ENCODE results near the gene MBP. TPM values are rescaled to one million over a fixed set of nuclear protein-coding genes. Genes with fewer than 3 reads are reported as not detected.

Gene MBP
- total RNA-seq, 2 donors from 2014 or later = 43.0 to 65.8 TPM

GRCh38 chr18:77057006-77057395, 75.6 kb downstream of the MBP start:
- no peak overlapping the region for H3K4me3 ChIP-seq
- H3K4me1 ChIP-seq = peaks cover 9% of the 10 kb centered on the region
- intact Hi-C loops (cut with DNase I) = loop anchor here (5.0 kb wide), 1 partner anchor 55 kb away; no protein-coding TSS in a partner anchor
- no peaks in the 10 kb centered on the region for H3K9me3 ChIP-seq
- no peaks in the 10 kb centered on the region for H3K36me3 ChIP-seq
- TF ChIP-seq, protein P1, sequence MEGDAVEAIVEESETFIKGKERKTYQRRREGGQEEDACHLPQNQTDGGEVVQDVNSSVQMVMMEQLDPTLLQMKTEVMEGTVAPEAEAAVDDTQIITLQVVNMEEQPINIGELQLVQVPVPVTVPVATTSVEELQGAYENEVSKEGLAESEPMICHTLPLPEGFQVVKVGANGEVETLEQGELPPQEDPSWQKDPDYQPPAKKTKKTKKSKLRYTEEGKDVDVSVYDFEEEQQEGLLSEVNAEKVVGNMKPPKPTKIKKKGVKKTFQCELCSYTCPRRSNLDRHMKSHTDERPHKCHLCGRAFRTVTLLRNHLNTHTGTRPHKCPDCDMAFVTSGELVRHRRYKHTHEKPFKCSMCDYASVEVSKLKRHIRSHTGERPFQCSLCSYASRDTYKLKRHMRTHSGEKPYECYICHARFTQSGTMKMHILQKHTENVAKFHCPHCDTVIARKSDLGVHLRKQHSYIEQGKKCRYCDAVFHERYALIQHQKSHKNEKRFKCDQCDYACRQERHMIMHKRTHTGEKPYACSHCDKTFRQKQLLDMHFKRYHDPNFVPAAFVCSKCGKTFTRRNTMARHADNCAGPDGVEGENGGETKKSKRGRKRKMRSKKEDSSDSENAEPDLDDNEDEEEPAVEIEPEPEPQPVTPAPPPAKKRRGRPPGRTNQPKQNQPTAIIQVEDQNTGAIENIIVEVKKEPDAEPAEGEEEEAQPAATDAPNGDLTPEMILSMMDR (IDR thresholded peaks at IDR 0.05) = no peak
- no peaks in the 10 kb centered on the region for H3K27me3 ChIP-seq
- H3K9ac ChIP-seq (ENCODE audit: low read depth in 2 of 2, low read length in 2 of 2) = no peak overlapping the region
- peak overlapping the region; percentile 69 for H3K27ac ChIP-seq
- no peak for DNase-seq

DNA sequence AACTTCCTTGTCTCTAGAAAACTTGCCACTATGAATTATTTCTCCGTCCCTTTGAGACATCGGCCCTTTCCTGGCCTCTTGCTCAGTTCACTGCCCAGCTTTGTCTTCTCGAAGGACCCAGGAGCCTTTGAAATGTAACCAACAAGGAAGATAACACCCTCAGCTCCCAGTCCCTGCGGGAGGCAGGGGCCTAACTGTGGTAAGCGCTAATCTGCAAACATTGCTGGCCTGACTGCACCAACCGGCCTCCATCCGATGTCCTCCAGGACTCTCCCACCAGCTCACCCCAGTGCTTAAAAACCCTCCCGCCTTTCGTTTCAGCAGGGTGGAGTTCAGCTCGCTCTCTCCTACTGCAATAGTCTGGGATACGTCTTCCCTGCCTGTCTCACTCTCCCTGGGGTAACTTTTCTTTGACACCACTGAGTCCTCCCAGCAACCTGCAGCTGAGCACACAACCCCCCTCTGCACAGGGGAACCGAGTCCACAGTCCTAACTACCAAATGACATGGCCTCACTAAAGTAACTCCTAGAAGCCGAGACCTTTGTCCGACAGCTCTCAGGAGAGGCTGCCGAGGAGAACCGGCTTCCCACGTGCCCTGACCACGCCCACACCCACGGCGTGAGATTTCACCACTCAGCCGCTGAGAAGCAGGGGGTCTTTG, 76.1 kb downstream of the MBP start:
- Histone ChIP-seq H3K36me3 (no peaks in the 10 kb centered on the region), H3K4me1 (peaks cover 9% of the 10 kb centered on the region), H3K27ac (peak overlapping the region; percentile 69), H3K27me3 (no peaks in the 10 kb centered on the region), H3K4me3 (no peak overlapping the region), H3K9me3 (no peaks in the 10 kb centered on the region), H3K9ac (ENCODE audit: low read depth in 2 of 2, low read length in 2 of 2) (peak overlapping the region; percentile 47 to 52)
- TF ChIP-seq, protein P1 (IDR thresholded peaks at IDR 0.05) = no peak
- peak; percentile 66 for DNase-seq
- intact Hi-C loops (cut with DNase I) = loop anchor here (5.0 kb wide), 1 partner anchor 54 kb away; no protein-coding TSS in a partner anchor

- intact Hi-C loops (cut with DNase I) = loop anchor here (5.0 kb wide), 1 partner anchor 53 kb away; no protein-coding TSS in a partner anchor
- H3K9ac ChIP-seq (ENCODE audit: low read depth in 2 of 2, low read length in 2 of 2) = peak overlapping the region; percentile 47
- no peak for DNase-seq
Measured at GRCh38 chr18:77055429-77056300, 76.9 kb downstream of the MBP start.

DNA sequence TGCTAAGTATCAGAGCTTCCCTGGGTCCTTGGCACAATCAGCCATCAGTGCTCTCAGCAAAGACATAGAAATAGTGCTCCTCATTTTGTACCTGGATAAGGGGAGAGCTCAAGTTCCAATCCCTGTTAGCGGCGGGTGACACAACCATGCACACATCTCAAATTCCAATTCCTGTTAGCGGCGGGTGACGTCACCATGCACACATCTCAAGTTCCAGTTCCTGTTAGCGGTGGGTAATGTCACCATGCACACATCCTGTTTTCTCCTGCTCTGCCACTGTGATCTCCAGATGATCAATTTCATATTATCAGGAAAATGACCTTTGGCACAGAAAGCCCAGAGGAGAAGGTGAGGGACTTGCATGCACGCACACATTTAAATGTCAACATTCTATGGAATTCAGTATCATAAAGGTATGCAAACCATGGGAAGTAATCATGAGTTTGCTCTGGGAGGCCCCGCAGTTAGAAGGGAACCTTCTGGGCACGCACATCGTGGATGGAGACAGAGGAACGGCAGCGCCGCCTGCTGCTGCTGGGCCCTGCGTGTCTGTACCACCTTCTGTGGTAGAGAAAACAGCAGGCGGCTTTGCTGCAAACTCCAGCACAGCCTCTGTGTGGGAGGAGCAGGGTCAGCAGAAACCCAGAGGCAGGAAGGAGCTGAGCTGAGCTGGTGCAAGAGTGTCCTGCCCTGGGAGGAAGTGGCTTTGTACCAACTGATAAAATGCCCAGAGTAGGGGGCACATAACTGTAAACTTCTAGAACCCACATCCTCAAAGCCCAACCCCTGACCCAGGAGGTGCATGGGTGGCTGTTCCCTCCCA, 77.8 kb downstream of the MBP start:
- intact Hi-C loops (cut with DNase I) = loop anchor here (5.0 kb wide), 1 partner anchor 53 kb away; no protein-coding TSS in a partner anchor
- Histone ChIP-seq H3K27me3 (no peaks in the 10 kb centered on the region), H3K27ac (peak overlapping the region; percentile 69), H3K36me3 (no peaks in the 10 kb centered on the region), H3K9me3 (no peaks in the 10 kb centered on the region), H3K4me3 (no peak overlapping the region), H3K9ac (ENCODE audit: low read depth in 2 of 2, low read length in 2 of 2) (peak overlapping the region; percentile 37 to 47), H3K4me1 (peaks cover 9% of the 10 kb centered on the region)
- peak; percentile 71 for DNase-seq
- TF ChIP-seq, protein P1 (IDR thresholded peaks at IDR 0.05) = peak; percentile 22

More at GRCh38 chr18:77055429-77056300, 76.9 kb downstream of the MBP start:
- Histone ChIP-seq H3K27me3 (no peaks in the 10 kb centered on the region), H3K4me1 (peaks cover 9% of the 10 kb centered on the region), H3K4me3 (no peak overlapping the region), H3K27ac (peak overlapping the region; percentile 69), H3K36me3 (no peaks in the 10 kb centered on the region), H3K9me3 (no peaks in the 10 kb centered on the region)
- TF ChIP-seq, protein P1 (IDR thresholded peaks at IDR 0.05) = no peak

DNA sequence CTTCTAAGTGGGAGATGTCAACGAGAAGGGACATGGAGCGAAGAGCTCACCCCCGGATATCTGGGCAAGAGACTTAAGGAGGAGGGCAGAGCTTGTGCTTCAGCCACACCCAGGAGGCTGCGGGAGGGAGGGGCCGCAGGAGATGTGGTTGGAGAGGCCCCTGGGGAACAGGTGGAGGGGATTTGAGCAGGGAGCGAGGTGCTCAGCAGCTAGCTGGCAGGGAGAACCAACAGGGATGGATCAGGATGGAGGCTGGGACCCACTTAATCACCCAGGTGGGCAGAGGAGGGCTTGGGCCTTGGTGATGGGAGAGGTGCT, 78.3 kb downstream of the MBP start:
- intact Hi-C loops (cut with DNase I) = no loop called here
- Histone ChIP-seq H3K36me3 (no peaks in the 10 kb centered on the region), H3K4me1 (peaks cover 9% of the 10 kb centered on the region), H3K9ac (ENCODE audit: low read depth in 2 of 2, low read length in 2 of 2) (peak overlapping the region; percentile 37 to 39), H3K4me3 (no peak overlapping the region), H3K27me3 (no peaks in the 10 kb centered on the region), H3K9me3 (no peaks in the 10 kb centered on the region), H3K27ac (peak overlapping the region; percentile 69)
- DNase-seq = no peak
- TF ChIP-seq, protein P1 (IDR thresholded peaks at IDR 0.05) = no peak
